Activated CD8-positive, alpha-beta memory T cell treated with anti-CD3 and anti-CD28 coated beads, Interleukin-2, amount 50 U/mL, for 24 hours (primary cell): ENCODE measurements around the gene CD6.
A peak's percentile ranks its signal among the peaks of the same experiment; 100 is the strongest.

Experiments used
- DNase-seq: peaks from one replicate; pipeline ENCODE4 v3.0.0-alpha.2; 2020; ENCODE audit errors: extremely low read depth

Gene CD6

DNA sequence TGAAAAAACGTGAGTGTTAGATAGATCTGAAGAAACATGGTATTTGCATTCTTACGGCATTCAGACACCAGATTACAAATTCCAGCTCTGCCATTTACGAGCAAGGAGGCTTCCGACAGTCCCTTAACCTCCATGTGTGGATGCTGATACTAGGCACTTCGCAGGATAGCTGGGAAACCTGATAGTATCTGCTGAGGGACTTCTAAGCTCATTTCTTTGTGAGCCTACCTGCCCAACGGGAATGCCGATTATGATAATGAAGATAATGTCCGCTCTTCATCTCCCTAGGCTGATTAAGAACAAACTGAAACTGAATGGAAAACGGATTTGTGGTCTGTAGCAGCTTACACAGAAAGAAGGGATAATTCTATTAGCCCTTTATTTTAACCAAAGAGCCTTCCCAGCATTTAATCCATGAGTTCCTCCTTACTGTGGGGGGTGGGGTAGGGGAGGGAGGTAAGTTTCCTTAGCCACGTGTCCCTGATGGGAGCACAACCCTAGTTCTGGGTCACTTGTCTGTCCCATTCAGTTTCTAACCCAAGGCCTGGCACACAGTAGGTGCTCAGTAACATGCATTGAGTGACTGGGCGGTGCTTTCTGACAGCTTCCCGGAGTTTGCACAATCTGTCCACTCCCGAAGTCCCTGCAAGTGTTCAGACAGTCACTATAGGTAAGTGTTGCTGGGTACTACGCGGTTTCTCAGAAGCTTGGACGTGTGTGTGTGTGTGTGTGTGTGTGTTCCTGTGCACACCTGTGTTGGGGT is 39.2 kb downstream of the CD6 start:
- DNase-seq = no peak

DNA sequence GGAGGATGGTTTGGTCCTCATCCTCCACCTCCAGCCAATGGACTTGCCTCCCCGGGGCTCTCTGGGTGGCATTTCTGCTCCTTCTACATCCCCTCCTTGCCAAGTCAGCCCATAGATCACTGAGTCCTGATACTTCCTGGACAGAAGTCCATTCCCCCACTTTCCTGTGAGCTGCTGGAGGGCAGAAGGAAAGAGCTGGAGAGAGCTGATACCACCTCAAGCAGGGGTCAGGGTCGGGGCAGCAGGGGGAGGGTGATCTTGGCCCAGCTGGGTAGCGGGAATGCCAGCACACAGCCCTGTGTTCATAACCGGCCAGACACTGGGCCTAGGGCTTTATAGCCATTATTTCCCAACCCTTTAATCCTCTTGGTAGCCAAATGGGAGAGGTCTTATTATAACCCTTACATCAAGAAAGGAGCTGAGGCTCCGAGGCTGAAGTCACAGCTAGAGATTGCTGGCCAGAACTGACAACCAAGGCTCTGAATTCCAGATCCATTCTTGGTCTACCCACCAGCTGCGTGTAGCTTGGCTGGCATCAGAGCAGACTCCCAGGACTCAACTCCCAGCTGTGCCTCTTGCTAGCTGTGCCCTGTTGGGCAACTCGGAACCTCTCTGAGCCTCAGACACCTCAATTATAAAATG is 39.9 kb downstream of the CD6 start:
- DNase-seq = no peak

DNA sequence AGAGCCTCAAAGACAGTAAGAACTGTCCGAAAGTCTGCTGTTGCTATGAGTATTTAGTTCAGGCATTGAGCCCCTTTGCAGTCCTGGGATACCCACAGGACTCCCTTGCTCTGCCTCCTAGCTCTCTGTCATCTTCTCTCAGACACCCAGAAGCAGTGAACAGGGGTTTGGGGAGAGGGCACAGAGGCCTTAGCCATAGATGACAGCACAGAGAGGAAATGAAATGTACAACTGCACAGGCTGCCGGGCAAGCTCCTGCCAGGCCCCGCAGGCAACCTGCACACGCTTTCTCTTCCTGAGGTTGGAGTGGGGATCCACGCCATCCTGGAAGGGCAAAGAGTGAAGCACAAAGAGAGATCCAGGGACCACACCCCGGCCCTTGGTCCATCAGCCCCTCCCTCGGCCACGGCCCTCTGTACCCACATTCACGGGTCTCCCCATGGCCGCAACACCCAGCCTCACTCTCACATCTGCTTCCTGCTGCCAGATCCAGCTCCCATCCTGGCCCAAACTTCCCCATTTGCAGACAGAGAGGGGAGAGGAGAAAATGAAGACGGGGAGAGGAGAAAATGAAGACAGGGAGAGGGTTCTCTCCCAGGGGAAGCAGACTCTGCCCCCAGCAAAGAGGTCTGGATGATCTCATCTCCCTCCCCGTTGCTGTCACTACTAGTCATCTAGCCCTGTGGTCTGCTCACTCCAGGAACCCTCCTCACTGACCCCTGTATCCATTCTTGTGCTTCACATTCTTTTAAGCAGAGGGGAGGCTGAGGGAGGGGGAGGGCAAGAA is 40.7 kb downstream of the CD6 start:
- no peak for DNase-seq

DNA sequence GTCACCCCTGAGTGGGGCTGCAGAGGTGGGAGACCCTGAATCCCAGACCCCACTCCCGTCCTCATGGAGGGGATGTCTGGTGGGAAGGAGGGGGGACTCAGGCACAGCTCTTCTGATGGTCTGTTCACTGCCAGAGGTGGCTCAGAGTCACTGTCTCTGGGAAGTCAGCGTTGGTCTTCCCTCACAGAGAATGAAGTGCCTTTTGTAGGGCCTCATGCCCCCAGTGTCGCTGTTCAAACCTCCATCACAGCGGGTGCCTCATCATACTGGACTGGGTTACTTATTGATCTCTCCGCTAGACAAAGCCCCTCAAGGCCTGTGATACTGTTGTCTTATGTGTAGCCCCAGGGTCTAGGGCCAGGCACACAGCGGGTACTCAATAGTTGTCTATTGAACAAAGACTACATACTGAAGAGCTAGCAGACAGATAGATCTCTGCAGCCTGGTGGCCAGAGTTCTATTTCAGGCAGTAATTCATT is 41.3 kb downstream of the CD6 start:
- no peak for DNase-seq

DNA sequence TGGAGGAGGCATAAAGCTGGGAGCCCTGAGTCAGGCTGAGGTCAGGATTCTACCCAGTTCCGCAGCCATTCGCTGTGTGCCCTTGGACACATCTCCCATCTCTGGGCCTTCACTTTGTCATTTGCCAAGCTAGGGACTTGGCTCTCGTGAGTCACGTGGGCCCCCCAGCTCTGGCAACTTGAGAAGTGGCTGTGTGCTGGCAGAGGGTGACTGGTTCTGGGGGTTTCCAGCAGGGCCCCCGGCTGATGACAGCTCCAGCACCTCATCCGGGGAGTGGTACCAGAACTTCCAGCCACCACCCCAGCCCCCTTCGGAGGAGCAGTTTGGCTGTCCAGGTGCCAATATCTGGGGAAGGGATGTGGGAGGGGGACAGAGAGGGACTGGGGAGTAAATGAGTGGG is 46.6 kb downstream of the CD6 start:
- no peak for DNase-seq

DNA sequence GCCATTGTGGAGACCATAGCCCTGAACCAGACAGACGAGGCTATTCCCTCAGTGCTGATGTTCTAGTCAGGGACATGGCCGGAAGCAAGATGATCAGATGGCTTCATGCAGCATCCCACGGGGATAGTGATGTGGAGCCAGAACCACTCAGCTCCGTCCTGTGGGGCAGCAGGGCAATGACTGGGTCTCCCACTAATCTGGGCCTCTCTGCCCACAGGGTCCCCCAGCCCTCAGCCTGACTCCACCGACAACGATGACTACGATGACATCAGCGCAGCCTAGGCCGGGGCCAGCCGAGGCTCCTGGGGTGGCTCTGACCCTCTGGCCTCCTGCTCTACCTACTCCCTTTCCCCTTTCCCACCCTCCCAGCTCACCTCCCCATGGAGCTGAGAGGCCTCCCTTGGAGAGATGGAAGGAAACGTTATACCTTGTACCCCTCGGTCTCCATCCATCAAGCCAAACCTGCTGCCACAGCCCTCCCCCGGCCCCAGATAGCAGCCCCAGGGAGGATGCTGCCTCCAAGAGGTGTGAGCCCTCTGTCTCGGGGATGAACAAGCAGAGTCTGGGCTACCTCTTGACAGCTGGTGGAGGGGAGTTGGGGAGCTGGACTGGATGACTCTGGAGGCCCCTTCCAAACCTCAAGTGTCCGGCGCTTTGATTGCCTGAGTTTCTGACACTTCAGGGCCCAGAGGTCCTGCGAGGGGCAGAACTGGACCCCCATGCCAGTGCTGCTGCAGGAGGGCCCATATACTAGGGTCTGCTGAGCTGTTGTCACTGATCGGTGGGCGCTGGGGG is 47.8 kb downstream of the CD6 start:
- DNase-seq = no peak

DNA sequence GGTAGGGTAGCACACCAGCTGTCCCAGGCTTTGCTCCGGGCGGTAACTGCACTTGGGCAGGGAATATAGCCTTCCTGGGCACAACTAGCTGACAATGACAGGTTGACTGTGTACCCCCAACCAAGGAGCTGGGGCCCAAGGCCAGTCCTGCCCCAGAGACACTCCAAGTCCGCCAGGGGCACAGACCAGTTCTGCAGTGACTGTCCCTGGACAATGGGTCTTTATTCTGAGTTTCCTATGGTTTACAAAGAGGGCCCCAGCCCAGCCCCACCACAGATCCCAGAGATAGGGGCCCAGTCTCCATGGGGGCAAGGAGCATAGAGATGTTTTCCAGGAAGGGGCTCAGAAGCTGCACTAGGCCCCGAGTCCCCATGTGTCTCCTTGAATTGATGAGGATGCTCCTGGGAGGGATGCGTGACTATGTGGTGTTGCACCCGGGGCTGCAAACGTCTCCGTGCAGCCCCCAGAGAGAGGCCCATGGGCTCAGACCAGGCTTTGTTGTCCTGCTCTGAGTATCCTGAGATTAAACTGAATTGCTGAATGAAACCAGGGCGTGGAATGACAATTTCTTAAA is 48.4 kb downstream of the CD6 start:
- no peak for DNase-seq

DNA sequence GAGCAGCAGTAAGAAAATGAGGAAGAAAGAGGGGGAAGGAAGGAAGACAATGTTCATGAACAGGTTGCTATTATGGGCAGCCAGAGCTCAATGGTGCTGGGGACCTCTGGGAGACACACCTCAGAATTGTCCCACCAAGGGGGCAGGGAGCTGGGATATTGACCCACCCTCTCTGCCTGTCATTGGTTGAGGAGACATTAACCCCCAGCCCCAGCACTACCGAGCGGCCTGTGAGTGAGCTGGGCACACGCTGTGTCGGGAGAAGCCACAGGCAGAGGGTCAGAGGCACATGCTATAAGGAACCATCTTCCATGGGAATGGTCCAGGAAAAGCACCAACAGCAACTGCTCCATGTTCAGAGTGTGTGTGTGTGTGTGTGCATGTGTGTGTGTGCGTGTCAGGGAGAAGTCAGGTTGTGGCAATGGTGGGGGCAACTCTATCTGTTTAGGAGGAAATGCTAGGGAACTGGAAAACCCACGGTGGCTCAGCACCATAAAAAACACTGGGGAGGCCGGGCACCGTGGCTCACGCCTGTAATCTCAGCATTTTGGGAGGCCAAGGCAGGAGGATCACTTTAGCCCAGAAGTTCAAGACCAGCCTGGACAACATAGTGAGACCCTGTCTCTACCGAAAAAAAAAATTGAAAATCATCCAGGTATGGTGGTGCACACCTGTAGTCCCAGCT is 49.2 kb downstream of the CD6 start:
- no peak for DNase-seq

DNA sequence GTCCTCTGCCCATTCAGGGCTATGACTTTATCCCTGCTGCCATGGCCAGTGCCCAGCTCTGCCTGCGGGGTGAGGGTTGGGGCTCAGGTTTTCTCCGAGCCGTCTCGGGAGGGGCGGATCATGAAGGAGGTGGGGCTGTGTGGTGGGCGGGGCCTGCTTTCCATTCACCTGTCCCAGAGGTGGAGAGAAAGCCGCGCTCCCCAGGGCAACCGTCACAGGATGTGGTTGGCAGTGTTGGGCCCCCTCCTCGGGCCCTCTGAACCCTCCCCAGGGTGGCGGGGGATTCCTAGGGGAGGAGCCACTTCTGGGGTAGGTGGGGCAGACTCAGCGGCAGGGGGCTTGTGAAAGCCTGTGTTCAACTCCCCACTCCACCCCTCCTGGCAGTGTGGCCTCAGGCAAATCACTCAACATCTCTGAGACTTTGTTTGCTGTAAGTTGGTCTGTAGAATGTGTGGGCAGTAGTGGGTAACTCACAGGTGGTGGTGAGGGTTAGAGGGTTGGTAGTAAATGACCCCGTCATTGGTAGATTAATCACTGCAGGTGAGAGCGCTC is 50.3 kb downstream of the CD6 start:
- peak; percentile 61 for DNase-seq

DNA sequence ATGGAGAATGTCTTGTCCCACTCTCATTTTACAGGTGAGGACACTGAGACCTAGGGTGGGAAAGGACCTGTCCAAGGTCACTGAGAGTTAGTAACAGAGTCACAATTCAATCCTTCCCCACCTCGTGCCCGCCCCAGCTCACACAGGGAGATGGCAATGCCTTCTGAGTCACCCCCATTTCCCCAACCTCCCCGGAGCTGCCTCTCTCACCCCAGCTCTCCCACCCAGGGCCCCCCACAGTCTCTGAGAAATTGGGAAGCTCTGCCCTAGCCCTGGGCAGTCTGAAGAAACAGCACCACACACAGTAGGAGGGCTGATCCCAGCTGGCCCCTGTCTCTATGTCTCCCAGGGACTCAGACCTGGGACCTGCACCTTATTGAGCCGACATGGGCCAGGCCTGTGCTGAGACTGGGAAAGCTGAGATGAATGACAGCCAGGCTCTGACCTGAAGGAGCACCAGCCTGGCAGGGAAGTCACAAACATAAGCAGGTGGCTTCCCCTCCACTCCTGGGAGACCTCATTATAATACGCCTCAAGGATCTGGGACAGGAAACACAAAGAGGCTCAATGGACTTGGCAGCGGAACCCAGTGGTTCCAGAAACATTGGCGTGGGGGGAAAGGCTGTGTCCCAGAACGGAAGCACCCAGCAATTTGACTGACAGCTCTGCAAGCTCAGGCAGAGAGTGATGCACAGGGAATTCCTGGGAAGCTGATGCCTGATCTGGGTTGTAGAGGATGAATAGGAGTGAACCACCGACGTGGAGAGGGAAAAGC is 51.0 kb downstream of the CD6 start:
- no peak for DNase-seq

DNA sequence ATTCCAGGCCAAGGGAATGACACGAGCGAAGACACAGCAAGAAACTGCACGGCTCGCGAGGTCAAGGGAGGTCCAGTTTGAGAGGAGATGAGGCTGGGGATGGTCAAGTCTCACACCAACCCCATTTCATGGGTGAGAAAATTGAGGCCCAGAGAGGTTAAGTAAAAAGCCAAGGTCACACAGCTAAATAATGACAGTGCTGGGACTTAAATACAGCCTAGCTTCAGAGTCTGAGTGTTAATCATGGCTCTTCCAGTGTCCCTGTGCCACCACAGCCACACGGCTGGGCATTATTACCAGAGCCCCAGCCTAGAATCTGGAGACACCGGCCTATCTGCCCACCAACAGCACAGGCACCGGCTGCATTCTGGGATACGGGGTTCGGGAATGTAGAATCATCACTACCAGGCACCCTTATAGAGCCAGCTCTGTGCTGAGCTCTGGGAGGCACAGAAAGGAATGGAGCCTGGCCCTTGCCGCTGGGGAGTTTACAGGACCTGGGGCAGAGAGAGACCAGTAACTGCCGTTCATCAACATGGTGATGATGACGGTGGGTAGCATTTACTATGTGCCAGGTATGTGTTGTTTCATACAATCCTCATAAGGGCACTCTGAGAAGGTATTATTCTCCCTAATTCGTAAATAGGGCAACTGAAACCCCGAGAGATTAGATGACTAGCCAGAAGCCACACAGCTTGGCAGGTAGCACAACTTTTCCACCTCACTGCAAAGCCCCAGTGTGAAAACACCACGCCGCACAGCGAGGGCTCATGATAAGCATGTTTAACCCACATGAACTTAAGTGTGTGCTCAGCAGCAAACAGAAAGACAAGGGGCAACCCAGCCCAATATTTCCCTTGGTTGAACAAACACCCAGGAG is 51.8 kb downstream of the CD6 start:
- peak; percentile 60 for DNase-seq

DNA sequence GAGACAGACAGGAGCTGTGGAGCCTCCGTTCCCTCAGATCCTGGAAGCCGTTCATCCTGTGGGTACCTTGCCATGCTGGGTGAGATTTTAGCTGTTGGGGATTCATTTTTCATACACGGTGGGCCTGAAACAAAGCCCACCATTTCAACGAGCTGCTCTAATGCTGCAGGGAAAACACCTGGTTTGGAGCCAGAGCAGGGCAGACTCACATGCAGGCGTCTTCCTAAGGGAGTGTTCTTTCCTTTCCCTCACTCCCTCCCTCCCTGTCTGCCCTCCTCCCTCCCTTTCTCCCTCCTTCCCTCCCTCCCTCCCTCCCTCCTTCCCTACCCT is 52.5 kb downstream of the CD6 start:
- no peak for DNase-seq

DNA sequence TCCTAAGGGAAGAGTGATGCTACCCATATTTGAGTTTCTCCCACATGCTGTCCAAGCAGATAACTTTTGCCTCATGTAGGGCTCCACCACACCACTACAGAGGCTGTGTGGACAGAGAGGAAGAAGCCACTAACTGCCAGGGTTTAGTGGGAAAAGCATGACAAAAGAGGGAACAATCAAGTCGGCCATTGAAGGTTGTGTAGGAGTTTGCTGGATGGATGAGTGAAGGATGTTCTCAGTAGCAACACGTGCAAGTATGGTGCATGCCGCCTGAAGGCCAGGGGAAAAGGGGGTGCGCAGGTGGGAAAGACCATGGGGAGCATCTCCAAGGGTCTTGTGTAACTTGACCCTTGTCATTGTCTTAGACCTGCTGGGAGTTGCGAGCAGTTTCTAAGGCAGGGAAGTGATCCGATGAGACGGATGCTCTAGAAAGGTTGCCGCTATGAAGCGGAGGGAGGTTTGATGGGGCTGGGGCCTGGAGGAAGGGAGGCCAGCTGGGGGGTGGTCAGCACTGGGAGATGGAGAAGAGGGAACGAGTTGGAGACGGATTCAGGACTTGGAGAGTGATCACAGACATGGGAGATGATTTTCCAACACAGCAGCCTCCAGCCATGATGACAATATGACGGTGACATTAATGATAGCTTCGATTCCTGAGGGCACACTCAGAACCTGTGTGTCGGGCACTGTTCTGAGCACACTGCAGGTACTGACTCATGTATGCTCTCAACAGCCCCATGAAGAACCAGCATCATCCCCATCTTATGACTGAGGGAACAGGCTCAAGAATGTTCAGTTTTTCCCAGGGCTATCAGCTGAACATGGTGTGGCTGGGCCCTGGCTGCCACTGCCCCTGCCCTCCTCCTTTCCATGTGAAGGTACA is 53.7 kb downstream of the CD6 start:
- DNase-seq = no peak

DNA sequence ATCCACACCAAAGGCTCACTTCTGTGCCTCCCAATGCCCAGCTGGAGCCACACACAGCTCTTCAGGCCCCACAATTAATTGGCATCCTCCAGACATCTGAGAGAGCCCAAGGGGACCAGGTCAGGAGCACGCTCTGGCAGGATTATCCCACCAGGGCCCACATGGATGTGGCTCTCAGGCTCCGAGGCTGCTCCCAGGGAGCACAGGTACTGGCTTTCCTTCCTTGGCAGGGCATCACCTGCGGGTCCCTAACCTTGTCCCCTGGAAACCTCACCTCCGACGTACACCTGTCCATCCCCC is 54.3 kb downstream of the CD6 start:
- no peak for DNase-seq

DNA sequence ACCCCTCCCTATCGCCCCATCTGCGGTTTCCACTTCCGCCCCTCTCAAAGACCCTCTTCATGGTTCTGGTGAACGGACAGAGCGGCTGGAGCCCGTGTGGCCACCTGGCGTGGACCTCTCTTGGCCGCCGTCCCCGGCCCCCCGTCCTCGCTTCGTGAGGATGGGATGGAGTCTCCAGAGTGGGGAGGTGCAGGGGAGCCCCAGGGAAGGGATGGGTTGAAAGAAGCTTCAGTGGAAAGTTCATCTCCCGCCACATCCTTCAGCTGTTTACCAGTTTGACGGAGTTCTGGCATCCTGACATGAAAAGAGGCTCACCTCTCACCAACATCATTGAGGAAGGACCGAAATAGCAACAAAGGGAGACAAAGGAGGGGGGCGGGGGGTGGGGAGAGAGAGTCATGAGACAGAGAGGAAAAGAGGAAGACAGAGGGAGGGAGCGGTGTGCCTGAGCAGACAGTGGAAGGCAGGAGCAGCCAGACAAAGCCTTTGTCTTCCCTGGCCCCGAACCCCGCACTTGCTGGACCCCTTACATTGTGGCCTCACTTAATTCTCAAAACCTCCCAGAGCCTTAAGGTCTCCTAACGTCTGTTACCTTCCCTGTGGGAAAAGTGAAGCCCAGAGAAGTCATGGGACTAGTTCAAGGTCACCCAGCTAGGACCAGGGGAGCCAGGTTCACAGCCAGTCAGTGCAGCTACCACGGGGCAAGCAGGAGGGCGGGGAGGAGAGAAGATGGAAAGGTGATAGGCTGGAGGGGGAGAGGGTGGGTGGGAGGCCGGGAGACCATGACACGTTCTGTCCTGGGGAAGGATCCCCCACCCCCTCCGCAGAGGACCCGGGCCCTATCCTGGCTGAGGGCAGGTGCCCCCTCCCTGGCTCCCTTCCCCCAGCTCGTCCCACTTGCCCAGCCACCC is 54.9 kb downstream of the CD6 start:
- no peak for DNase-seq

DNA sequence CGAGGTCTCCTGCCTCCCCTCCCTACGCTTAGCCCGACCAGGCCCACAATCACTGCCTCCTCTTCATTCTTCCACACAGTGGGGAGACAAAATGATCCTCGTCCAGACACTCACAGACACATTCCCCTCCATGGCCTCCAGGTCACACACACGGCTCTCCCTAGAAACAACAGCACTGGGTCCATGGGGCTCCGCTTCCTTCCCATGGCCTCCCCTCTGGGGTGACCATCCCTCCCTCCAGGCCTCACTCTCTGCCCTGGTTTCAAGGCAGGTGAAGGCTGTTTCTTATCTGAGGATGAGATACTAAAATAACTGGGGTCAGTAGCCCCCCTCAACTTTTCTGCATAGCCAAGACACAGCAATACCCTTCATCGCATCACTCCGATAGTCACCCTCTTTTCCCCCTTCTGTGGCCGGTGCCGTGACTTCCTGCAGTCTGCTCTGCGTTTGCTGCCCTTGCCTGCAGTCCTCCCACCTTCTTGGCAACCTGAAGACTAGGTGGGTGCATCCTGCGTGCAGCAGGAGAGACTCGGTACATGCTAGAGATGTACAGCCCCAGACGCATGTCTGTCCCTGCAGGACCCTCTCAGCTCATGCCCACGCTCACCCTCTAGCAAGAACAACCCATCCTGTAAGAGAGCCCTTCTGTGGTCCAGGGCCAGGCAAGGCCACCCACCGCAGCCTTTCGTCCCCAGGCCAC is 55.8 kb downstream of the CD6 start:
- DNase-seq = no peak
